ENCODE results near the gene LTB4R.
"Not testable (repeated sequence)": the region's sequence is repeated elsewhere in the genome, so short reads cannot be mapped to it uniquely, and the experiment has no call there.

Gene LTB4R

DNA sequence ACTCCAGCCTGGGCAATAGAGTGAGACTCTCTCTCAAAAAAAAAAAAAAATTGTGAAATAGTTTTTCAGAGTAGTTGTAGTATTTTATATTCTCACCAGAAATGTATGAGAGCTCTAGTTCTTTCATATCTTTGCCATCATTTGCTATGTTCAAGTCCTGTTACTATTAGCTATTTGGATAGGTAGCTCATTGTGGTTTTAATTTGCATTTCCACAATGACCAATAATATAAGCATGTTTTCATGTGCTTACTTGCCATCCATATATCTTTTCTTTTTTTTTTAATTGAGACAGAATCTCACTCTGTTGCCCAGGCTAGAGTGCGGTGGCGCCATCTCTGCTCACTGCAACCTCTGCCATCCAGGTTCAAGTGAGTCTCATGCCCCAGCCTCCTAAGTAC is 36.9 kb downstream of the LTB4R start:
- no peak for DNase-seq

DNA sequence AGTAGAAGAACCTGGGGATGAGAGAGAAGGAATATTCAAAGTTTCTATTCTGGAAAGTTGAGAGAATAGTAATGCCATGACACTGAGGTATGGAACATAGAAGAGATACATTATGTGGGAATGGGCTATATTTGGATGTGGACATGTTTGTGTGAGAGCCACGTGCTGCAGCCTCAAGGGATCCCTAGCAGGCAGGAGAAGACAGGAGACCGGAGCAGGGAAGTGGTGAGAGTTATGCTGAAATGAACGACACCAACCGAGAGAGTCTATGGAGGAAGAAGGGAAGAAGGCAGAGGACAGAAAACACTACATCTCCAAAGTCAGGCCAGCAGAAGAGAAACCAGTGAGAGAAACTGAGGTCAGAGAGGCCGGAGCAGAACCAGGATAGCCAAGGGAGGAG is 38.4 kb downstream of the LTB4R start:
- no peak for DNase-seq

DNA sequence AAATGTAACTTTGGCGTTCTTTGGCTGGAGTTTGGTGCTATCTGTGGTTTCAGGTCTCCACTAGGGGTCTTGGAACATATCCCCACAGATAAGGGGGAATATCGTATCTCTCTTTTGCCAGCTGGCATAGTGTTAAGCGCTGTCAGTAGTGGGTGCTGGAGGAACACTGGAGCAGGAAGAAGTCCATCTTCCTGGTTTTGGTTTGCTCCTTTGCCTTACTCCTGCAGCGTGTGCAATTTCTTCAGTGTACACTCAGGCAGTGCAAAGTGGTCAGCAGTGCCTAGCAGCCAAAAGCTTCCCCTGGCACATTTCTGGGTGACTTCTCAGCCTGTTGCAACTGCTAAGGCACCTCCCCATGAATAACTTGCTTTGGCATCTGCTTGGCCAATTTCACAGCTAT is 40.2 kb downstream of the LTB4R start:
- DNase-seq: no peak

DNA sequence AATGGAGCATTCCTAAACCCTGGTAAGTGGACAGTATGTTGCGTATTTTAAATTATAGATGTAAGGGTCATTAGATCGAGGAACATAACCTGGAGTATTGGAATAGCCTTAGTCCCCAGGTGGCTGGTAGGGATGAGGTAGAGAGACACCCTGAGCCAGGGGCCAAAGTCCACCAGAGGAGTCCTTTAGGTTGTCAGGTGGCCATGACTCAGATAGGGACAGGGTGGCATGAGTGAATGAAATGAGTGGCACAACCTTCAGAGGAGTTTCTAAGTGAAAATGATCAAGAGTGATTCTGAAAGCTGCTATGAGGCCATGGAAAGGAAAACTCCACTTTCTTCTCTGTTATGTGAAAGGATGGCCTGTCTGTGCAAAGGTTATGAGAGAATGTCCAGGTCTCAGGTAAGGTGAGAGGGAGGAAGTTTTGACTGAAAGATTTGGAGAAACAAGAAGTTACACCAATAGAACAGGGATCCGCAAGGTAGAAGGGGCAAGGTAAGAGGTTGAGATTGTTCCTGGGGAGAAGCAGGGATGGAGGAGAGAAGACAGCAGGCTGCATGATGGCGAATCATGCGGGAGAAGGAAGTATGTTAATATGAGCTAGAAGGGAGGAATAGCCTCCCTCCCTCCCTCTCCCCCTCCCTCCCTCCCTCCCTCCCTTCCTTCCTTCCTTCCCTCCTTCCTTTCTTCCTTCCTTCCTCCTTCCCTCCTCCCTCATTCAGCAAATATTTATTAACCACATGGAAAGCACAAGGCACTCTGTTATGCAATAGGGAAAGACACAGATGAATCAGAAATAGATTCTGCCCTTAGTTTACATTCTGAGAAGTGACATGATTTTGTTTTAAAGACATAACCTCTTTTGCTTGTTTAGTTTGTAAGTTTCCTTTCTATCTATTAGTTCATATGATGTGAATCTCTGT is 42.5 kb downstream of the LTB4R start:
- DNase-seq: no peak

DNA sequence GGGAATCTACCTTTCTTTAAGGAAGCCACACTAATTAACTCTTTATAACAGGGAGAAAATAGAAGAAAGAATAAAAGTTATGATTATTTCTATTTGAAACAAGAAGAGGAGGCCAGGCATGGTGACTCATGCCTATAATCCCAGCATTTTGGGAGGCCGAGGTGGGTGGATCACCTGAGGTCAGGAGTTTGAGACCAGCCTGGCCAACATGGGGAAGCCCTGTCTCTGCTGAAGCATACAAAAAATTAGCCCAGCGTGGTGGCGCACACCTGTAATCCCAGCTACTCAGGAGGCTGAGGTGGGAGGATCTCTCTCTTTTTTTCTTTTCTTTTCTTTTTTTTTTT is 43.2 kb downstream of the LTB4R start:
- not testable (repeated sequence) for DNase-seq

DNA sequence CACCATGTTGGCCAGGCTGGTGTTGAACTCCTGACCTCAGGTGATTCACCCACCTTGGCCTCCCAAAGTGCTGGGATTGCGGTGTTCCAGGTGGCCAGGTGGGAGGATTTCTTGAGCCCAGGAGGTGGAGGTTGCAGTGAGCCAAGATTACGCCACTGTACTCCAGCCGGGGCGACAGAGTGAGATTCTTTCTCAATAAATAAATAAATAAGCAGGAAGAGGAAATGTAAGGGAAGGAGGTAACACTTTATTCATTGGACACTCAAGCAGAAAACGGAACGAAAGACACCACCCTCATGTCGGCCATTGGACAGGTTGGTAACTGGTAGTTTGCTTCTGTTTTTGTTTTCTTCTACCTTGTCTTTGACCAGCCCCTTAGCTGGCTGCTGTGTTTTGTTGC is 43.7 kb downstream of the LTB4R start:
- no peak for DNase-seq

DNA sequence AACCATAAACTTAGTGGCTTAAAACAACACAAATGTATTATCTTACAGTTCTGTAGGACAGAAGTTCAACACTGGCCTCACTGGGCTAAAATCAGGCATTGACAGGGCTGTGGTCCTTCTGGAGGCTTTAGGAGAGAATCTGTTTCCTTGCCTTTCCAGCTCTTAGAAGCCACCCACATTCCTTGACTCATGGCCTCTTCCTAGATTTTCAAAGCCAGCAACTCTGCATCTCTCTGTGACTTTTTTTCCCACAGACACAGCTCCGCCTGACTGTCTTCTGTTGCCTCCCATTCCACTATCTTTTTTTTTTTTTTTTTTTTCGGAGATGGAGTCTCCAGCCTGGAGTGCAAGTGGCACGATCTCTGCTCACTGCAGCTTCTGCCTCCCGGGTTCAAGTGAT is 44.9 kb downstream of the LTB4R start:
- no peak for DNase-seq

DNA sequence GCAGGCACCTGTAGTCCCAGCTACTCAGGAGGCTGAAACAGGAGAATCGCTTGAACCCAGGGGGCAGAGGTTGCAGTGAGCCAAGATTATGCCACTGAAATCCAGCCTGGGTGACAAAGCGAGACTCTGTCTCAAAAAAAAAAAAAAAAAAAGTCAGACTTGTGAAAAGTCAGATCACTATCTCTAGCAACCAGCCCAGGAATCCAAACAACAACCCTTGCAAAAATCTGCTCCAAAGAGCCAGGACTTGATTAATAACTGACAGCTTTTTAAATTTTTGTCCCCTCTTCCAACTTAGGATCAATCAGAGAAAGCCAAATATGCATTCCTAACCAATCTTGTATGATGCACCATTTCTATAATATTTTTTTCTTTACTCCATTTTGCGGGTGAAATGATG is 49.0 kb downstream of the LTB4R start:
- DNase-seq: no peak

DNA sequence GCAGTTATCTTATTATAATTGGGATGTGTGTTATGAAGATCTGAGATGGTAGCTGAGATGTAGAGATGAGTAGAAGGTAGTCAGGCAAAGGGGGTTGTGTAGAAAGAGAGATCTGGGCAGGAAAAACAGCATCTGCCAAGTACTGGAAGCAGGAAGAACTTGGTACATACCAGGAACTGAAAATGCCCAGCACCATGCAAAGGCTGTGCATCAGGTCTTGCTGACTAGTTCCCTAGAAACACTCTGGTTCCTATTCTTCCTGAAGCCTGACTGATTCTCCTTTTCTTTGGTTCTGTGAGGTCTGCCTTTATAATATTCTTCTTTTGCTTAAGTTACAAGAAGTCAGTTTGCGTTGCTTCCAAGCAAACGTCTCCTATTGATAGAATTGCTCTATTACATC is 50.0 kb downstream of the LTB4R start:
- DNase-seq: no peak

DNA sequence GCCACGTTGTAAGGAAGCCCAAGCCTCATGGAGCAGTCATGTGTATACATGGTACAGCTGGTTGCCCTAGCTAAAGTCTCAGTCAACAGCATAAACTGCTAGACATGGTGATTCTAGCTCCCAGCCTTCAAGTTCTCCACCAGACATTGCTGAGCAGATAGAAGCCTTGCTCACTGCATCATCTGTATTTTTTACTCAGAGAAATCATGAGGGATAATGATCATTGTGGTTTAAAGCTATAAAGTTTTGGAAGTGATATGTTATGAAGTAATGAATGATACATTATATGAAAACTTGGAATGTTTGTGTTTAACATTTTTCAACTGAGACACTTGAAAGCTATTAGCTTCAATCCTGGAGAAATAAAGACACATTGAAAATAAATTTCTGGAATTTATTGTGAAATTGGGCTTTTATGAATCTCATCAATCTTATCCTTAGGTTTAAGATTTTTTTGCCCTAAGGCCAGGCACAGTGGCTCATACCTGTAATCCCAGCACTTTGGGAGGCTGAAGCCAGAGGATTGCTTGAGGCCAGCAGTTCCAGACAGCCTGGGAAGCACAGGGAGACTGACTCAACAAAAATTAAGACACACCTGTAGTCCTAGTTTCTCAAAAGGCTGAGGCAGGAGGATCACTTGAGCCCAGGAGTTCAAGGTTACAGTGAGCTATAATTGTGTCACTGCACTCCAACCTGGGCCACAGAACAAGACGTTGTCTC is 51.1 kb downstream of the LTB4R start:
- no peak for DNase-seq

DNA sequence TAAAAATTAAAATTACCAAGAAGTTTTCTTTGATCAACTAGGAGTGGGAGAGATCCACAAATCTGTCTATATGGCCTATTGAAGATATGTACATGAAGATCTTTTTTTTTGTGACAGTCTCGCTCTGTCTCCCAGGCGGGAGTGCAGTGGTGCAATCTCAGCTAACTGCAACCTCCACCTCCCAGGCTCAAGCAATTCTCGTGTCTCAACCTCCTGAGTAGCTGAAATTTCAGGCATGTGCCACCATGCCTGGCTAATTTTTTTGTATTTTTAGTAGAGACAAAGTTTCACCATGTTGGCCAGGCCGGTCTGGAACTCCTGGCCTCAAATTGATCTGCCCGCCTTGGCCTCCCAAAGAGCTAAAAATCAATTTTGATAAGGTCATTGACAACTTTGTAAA is 52.1 kb downstream of the LTB4R start:
- no peak for DNase-seq

DNA sequence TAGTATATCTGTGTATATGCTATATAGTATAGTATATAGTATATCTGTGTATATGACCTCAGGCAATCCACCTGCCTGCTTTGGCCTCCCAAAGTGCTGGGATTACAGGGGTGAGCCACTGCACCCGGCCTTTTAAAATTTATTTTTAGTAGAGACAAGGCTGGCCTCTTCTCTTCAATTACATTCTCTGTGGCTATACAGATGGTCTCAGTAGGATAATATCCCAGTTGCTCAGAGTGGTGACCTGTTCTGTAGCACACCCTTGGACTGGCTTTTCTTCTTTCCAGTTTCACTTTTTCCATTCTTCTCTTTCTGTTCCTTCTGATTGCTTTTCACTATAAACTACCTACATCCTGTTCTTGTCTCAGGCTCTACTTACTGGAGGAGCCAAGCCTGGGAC is 53.5 kb downstream of the LTB4R start:
- DNase-seq: no peak

DNA sequence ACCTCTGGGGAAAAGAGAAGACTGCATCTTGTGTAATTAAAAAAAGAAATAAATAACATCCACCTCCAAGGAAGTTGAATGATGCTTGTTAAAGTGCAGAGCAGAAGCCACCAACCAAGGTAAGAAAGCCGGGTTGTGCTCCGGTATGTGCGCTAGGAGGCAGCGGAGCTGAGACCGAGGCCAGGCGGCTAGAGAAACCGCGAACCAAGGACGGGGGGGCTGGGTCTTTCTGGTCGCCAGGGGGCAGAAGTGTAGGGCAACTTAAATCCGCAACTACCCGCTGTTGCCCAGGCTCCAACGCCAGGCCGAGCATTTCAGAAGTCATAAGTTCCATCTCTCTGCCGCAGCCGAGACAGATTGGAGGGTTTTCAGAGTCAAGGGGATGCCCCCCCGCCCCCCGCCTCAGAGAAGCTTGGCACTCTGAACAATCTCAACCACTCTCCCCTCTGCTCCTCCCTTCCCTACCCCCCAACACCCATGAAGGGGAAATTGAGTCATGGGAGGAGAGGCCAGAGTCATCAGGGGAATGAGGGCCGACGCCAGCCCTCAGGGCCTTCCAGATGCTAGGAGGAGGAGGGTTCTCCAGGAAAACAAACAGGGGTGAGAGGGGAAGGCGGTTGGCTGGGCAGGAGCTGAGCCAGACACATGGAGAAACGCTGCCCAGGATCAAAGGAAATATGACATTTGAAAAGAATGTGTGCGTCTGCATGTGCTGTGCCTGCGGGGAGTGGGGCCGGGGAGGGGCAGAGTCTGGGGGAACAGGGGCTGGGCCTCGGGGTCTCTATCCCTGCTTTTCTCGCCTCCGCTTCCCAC is 54.5 kb downstream of the LTB4R start:
- DNase-seq: peak; percentile 56

DNA sequence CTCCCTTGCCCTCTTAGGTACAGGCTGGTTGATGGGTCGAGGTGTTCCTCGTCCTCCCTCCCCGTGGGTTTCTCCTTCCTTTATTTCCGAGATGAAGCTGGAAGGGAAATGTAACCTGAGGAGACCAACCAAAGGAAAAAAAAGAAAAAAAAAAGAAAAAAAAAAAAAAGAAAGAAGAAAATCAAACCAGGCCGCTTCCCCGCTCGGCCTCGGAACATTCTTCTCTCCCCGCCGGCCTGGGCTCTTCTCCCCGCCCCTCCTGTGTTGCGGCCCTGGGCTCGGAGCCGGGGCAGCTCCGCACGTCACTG is 55.1 kb downstream of the LTB4R start:
- DNase-seq: no peak

DNA sequence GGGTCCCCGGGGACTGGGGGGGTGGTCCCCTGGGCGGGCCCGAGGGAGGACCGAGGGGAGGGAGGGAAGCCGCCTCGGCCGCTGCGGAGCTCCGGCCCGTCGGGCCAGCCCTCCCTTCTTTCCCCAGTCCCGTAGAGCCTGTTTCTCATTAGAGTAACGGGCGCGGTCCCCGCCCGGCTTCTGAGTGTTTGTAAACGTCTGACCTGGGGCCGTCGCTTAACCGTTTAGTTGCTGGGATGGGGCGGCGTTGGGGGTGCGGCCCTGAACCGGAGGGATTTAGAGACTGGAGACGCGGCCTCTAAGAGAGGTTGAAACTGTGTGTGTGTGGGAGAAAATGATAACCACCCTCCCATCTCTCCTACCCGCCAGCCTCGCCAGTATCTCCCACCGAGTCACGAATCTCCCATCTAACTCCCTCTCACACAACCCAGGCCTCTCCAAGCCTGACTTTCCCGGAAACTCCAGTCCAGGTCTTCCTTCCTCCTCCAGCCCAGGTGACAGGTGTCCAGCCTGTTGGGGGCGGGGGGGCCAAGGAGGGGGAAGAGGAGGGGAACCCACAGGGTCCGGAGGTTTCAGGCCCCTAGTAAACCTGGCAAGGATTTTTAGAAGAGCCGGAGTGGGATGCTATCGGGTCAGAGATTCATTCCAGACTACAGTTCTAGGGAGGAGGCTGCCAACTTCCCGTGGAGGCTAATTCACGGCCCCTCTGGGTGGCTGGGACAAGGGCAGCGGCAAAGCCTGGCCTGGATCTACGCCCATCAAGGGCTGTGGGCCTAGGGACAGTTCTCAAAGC is 55.6 kb downstream of the LTB4R start:
- DNase-seq: peak; percentile 93
